Stimulated activated CD8-positive, alpha-beta memory T cell treated with anti-CD3 and anti-CD28 coated beads, Interleukin-15, amount 100 ng/mL, for 4 hours (primary cell): ENCODE results near the gene TANC1.
"Not testable (repeated sequence)": the region's sequence is repeated elsewhere in the genome, so short reads cannot be mapped to it uniquely, and the experiment has no call there.

Source experiments
- DNase-seq, 2 donors: peaks; one replicate each; pipeline ENCODE4 v3.0.0-alpha.2; 2020; ENCODE audit warnings: low read depth in 2 of 2

Gene TANC1

GRCh38 chr2:159089543-159089942 lies 121.1 kb downstream of the TANC1 start:
- DNase-seq = no peak

- no peak for DNase-seq
Observed at GRCh38 chr2:159090514-159091201, 122.2 kb downstream of the TANC1 start.

- DNase-seq = no peak
Observed at GRCh38 chr2:159091381-159091780, 122.9 kb downstream of the TANC1 start.

GRCh38 chr2:159091976-159092375 lies 123.5 kb downstream of the TANC1 start:
- DNase-seq = no peak

- no peak for DNase-seq
Observed at GRCh38 chr2:159093497-159093896, 125.1 kb downstream of the TANC1 start.

- no peak for DNase-seq
Observed at GRCh38 chr2:159094173-159094737, 125.8 kb downstream of the TANC1 start.

- no peak for DNase-seq
Observed at GRCh38 chr2:159095813-159096212, 127.4 kb downstream of the TANC1 start.

GRCh38 chr2:159096302-159096855 lies 127.9 kb downstream of the TANC1 start:
- DNase-seq = not testable (repeated sequence)

GRCh38 chr2:159096901-159097300 lies 128.5 kb downstream of the TANC1 start:
- DNase-seq = no peak

- no peak for DNase-seq
Observed at GRCh38 chr2:159098361-159098760, 129.9 kb downstream of the TANC1 start.

- DNase-seq = no peak
Observed at GRCh38 chr2:159098921-159099411, 130.5 kb downstream of the TANC1 start.

GRCh38 chr2:159101755-159102489 lies 133.5 kb downstream of the TANC1 start:
- DNase-seq = no peak

- DNase-seq = no peak
Observed at GRCh38 chr2:159103411-159103810, 135.0 kb downstream of the TANC1 start.

- DNase-seq = no peak
Observed at GRCh38 chr2:159106109-159106508, 137.7 kb downstream of the TANC1 start.

- no peak for DNase-seq
Observed at GRCh38 chr2:159108181-159108893, 139.9 kb downstream of the TANC1 start.

GRCh38 chr2:159109517-159109916 lies 141.1 kb downstream of the TANC1 start:
- no peak for DNase-seq

- no peak for DNase-seq
Observed at GRCh38 chr2:159110784-159111183, 142.3 kb downstream of the TANC1 start.

GRCh38 chr2:159111346-159111927 lies 143.0 kb downstream of the TANC1 start:
- DNase-seq = no peak

GRCh38 chr2:159114835-159115234 lies 146.4 kb downstream of the TANC1 start:
- DNase-seq = no peak

GRCh38 chr2:159116922-159117321 lies 148.5 kb downstream of the TANC1 start:
- DNase-seq = no peak

- no peak for DNase-seq
Observed at GRCh38 chr2:159117658-159118057, 149.2 kb downstream of the TANC1 start.
